Measurements from ENCODE around the gene CHD2.

CHD2 gene

DNA sequence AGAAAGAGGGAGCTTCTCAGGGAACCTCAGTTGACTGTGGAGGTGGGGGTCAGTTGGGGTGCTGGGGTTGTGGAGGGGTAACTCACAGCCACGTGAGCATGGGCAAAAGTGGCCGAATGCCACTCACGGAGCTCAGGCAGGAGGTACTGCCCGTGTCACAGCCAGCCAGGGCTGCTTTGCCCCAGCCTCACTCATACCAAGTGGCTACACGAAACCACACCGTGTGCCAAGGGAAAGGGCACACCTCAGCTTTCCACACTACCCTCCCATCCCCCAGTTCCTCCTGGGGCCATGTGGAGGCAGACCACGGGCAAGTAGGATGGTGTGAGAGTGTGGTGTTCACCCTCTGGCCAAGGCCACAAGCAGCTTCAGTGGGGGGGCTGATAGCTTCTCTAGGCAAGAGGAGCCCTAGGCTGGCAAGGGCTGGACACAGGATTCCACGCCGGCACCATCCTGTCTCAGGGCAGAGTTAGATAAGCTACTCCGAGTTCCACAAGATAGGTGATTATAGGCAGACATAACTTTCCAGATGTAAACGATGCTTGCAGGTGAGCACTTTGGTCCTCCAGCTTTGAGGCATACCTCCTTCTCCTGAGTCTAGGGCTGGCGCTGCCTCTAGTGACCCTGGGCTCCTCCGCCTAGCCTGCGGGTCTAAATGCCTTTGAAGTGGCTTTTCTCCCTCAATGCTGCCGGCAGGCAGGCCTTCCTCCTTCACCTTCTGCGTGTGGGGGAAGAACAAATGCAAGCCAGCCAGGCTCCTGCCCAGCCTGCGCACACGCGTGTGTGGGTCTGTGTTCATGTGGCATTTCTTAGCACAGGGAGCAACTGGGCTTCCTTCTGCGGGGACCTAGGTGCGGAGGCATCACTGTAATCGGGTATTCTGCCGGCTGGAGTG is 163.9 kb downstream of the CHD2 start:
- Histone ChIP-seq H2AFZ (no peak overlapping the region), H3K4me2 (ENCODE audit: low read length) (no peak overlapping the region), H3K27me3 (ENCODE audit: control insufficient read depth, insufficient read depth, low read length) (no peaks in the 10 kb centered on the region), H3K79me2 (no peaks in the 10 kb centered on the region), H3K36me3 (ENCODE audit: control insufficient read depth, insufficient read depth, low read length) (no peaks in the 10 kb centered on the region), H3K4me3 (ENCODE audit: low read depth, low read length) (no peak overlapping the region), H3K27ac (no peak overlapping the region), H3K9me3 (ENCODE audit: control insufficient read depth, low read length) (no peaks in the 10 kb centered on the region), H3K4me1 (no peaks in the 10 kb centered on the region), H3K9ac (no peak overlapping the region)
- TF ChIP-seq, protein P1, sequence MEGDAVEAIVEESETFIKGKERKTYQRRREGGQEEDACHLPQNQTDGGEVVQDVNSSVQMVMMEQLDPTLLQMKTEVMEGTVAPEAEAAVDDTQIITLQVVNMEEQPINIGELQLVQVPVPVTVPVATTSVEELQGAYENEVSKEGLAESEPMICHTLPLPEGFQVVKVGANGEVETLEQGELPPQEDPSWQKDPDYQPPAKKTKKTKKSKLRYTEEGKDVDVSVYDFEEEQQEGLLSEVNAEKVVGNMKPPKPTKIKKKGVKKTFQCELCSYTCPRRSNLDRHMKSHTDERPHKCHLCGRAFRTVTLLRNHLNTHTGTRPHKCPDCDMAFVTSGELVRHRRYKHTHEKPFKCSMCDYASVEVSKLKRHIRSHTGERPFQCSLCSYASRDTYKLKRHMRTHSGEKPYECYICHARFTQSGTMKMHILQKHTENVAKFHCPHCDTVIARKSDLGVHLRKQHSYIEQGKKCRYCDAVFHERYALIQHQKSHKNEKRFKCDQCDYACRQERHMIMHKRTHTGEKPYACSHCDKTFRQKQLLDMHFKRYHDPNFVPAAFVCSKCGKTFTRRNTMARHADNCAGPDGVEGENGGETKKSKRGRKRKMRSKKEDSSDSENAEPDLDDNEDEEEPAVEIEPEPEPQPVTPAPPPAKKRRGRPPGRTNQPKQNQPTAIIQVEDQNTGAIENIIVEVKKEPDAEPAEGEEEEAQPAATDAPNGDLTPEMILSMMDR (IDR thresholded peaks at IDR 0.05): no peak

DNA sequence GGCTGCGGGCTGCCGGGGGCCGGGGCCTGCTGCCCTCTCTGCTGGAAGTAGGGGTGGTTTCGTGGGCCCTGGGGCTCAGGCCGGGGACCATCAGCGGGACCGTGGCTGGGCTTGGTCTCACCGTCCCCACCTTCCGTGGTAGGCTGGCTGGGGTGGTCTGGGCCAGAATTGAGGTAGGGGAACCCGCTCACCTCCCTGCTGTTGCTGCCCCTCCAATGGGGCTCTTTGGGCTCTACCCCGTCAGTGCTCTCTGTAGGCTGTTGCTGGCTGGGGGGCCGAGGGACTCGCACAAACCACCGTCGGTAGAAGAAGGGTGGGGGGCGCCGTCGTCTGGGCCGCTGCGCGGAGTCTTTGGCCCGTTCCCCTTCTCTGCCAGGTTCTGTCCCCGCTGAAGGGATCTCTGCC is 165.5 kb downstream of the CHD2 start:
- TF ChIP-seq, protein P1 (IDR thresholded peaks at IDR 0.05): no peak
- Histone ChIP-seq H3K9me3 (ENCODE audit: control insufficient read depth, low read length) (no peaks in the 10 kb centered on the region), H3K27me3 (ENCODE audit: control insufficient read depth, insufficient read depth, low read length) (no peaks in the 10 kb centered on the region), H3K27ac (no peak overlapping the region), H3K36me3 (ENCODE audit: control insufficient read depth, insufficient read depth, low read length) (no peaks in the 10 kb centered on the region), H3K9ac (no peak overlapping the region), H3K4me1 (no peaks in the 10 kb centered on the region), H3K4me2 (ENCODE audit: low read length) (no peak overlapping the region), H3K4me3 (ENCODE audit: low read depth, low read length) (no peak overlapping the region), H3K79me2 (no peaks in the 10 kb centered on the region), H2AFZ (no peak overlapping the region)

DNA sequence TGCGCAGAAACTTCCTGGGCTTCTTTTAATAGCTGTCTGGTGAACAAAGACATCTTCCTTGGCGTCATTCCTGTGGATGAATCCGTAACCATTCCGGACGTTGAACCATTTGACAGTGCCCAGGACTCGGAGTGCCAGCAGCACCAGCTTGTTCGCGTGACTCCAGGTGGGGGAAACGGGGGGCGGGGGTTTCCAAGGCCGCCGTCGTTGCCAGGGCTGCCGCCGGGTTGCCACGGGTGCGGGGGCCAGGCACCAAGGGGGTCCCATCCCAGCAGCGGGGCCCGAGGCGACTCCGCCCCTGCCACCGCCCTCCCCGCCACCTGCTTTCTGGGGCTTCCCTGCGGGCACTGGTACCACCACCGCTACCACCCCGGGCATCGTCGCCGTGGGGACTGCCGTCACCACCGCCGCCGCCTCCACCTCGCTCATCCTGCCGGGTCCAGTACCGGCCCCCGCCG is 166.1 kb downstream of the CHD2 start:
- Histone ChIP-seq H3K27ac (no peak overlapping the region), H3K4me1 (no peaks in the 10 kb centered on the region), H3K36me3 (ENCODE audit: control insufficient read depth, insufficient read depth, low read length) (no peaks in the 10 kb centered on the region), H3K27me3 (ENCODE audit: control insufficient read depth, insufficient read depth, low read length) (no peaks in the 10 kb centered on the region), H3K9me3 (ENCODE audit: control insufficient read depth, low read length) (no peaks in the 10 kb centered on the region), H3K4me2 (ENCODE audit: low read length) (no peak overlapping the region), H2AFZ (no peak overlapping the region), H3K79me2 (no peaks in the 10 kb centered on the region), H3K4me3 (ENCODE audit: low read depth, low read length) (no peak overlapping the region), H3K9ac (no peak overlapping the region)
- TF ChIP-seq, protein P1 (IDR thresholded peaks at IDR 0.05): no peak

DNA sequence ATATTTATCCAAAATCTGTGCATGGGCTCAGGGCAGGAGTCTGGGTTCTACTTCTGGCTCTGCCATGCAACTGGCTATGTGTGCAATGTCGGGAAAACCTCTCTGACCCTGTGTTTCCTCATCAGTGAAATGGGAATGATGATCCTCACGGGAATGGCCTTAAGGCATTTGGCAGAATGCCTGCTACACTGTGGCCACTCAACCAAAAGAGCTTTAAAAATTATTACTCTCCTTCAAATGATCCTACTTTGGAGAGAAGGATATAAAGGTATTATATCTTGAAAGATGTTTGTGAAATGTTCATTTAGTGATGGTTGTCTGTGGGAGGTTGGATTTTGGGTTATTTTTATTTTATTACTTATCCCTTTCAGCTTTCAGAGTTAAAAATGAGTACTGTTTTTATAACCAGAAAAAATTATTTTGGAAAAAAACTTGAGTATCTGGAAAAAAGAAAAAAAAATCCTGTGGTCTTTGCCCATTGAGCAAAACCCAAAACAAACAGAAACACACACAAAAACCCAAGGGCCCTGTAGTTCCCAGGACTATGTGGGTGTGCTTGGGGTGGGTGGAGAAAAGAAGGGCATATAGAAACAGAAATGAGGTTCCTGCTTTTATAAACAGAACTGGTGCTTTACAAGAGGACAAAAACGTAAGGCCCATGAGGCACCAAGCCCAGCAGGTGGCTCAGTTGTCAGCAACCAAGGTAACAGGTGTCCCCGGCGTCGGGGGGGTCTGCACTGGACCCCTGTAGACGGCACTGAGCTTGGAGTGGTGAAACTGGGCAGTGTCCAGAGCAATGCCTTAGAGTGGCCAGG is 166.9 kb downstream of the CHD2 start:
- no peak overlapping the region for H3K9ac ChIP-seq
- H3K4me3 ChIP-seq (ENCODE audit: low read depth, low read length): no peak overlapping the region
- H3K27ac ChIP-seq: no peak overlapping the region
- no peaks in the 10 kb centered on the region for H3K79me2 ChIP-seq
- no peak overlapping the region for H2AFZ ChIP-seq
- no peaks in the 10 kb centered on the region for H3K36me3 ChIP-seq (ENCODE audit: control insufficient read depth, insufficient read depth, low read length)
- H3K4me2 ChIP-seq (ENCODE audit: low read length): no peak overlapping the region
- no peaks in the 10 kb centered on the region for H3K4me1 ChIP-seq
- H3K27me3 ChIP-seq (ENCODE audit: control insufficient read depth, insufficient read depth, low read length): no peaks in the 10 kb centered on the region
- TF ChIP-seq, protein P1 (IDR thresholded peaks at IDR 0.05): no peak
- H3K9me3 ChIP-seq (ENCODE audit: control insufficient read depth, low read length): no peaks in the 10 kb centered on the region

Data from parathyroid adenoma (tissue), 2 donors.